HCT116 (cell line): Measurements from ENCODE around the gene CDK19.

Source experiments
- EGR1 ChIP-seq: IDR thresholded peaks from 2 replicates; pipeline ENCODE4 v1.6.1; 2012; ENCODE audit warnings: low read depth
- EZH2 ChIP-seq: fragments of 200-600 bp; sonication (generic); IDR thresholded peaks from 2 replicates; pipeline ENCODE4 v1.6.1; 2017; ENCODE audit warnings: antibody characterized with exemption, mixed run types
- EZH2phosphoT487 ChIP-seq: fragments of 200-600 bp; IDR thresholded peaks from 2 replicates; pipeline ENCODE4 v1.6.1; 2018; ENCODE audit warnings: antibody characterized with exemption, borderline replicate concordance
- POLR2A ChIP-seq: IDR thresholded peaks from 2 replicates; pipeline ENCODE4 v1.7.0; 2011; ENCODE audit warnings: borderline replicate concordance; ENCODE audit not compliant: insufficient read depth, insufficient read length; ENCODE audit errors: extremely low read depth
- POLR2AphosphoS5 ChIP-seq: IDR thresholded peaks from 2 replicates; pipeline ENCODE4 v1.6.1; 2011; ENCODE audit warnings: mild to moderate bottlenecking, low read depth, low read length, moderate library complexity
- YY1 ChIP-seq: IDR thresholded peaks from 2 replicates; pipeline ENCODE4 v1.6.1; 2011; ENCODE audit warnings: low read length, low read depth, moderate library complexity, mild to moderate bottlenecking; ENCODE audit not compliant: insufficient replicate concordance; ENCODE audit errors: extremely low read depth
- TF ChIP-seq, protein P1 (sequence below), 3 experiments: fragments of 200-600 bp in 1 of 3; sonication (generic) in 1 of 3; IDR thresholded peaks in 2 of 3; conservative IDR thresholded peaks in 1 of 3; 2 replicates each; pipeline ENCODE4 v1.5.1; 2012 to 2017; ENCODE audit warnings: low read depth in 2 of 3, low read length in 2 of 3, antibody characterized with exemption in 1 of 3, borderline replicate concordance in 1 of 3, control low read depth in 1 of 3, mild to moderate bottlenecking in 1 of 3, mixed read lengths in 1 of 3, mixed run types in 1 of 3, moderate library complexity in 1 of 3; ENCODE audit not compliant: insufficient read depth in 1 of 3

DNA sequence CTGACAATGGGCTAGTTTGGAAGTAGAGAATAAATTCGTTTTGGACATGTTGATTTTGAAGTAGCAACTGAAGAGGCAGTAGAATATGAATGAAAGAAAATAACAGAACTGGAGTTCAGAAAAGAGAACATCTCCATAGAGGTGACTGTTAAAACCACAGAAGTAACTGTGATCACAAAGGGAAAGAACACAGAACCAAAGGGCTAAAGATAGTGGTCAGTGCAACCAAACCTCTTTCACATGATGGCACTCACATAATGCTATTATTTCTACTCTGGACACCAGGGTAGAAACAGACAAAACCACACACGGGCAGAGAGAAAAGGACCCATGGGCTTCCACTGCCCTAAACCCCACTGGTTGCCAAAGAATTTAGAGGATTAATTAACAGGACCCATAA is 58.5 kb downstream of the CDK19 start:
- TF ChIP-seq EZH2 = no peak
- TF ChIP-seq, protein P1, sequence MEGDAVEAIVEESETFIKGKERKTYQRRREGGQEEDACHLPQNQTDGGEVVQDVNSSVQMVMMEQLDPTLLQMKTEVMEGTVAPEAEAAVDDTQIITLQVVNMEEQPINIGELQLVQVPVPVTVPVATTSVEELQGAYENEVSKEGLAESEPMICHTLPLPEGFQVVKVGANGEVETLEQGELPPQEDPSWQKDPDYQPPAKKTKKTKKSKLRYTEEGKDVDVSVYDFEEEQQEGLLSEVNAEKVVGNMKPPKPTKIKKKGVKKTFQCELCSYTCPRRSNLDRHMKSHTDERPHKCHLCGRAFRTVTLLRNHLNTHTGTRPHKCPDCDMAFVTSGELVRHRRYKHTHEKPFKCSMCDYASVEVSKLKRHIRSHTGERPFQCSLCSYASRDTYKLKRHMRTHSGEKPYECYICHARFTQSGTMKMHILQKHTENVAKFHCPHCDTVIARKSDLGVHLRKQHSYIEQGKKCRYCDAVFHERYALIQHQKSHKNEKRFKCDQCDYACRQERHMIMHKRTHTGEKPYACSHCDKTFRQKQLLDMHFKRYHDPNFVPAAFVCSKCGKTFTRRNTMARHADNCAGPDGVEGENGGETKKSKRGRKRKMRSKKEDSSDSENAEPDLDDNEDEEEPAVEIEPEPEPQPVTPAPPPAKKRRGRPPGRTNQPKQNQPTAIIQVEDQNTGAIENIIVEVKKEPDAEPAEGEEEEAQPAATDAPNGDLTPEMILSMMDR (IDR thresholded peaks at IDR 0.05 in 2 of 3, conservative IDR thresholded peaks at IDR 0.05 in 1 of 3; ENCODE audit: borderline replicate concordance in 1 of 3, insufficient read depth in 1 of 3, low read depth in 2 of 3, low read length in 2 of 3) = no peak
- no peak for TF ChIP-seq EZH2phosphoT487
- TF ChIP-seq POLR2A = no peak
- no peak for TF ChIP-seq YY1
- TF ChIP-seq EGR1 = no peak
- TF ChIP-seq POLR2AphosphoS5 = no peak
